Mucosa of stomach (tissue), 1 donor: ENCODE measurements around the gene MKKS.
A peak's percentile ranks its signal among the peaks of the same experiment; 100 is the strongest.

Experiments used
- H3K27me3 ChIP-seq: one replicate; pipeline ENCODE4 v1.7.0; 2013; ENCODE audit warnings: mild to moderate bottlenecking, low read length; ENCODE audit not compliant: control insufficient read depth, insufficient read depth
- H3K36me3 ChIP-seq: one replicate; pipeline ENCODE4 v1.7.0; 2013; ENCODE audit warnings: low read length; ENCODE audit not compliant: control insufficient read depth, insufficient read depth
- H3K4me1 ChIP-seq: one replicate; pipeline ENCODE4 v1.7.0; 2013; ENCODE audit warnings: mild to moderate bottlenecking, low read length; ENCODE audit not compliant: control insufficient read depth, insufficient read depth
- H3K4me3 ChIP-seq: one replicate; pipeline ENCODE4 v1.7.0; 2013; ENCODE audit warnings: low read length
- H3K9ac ChIP-seq: one replicate; pipeline ENCODE4 v1.7.0; 2013; ENCODE audit warnings: mild to moderate bottlenecking, low read length, moderate library complexity
- H3K9me3 ChIP-seq: one replicate; pipeline ENCODE4 v1.7.0; 2013; ENCODE audit warnings: mild to moderate bottlenecking, low read length, moderate library complexity; ENCODE audit not compliant: control insufficient read depth
- donor health status: Pancreatic carcinoma.

MKKS gene

DNA sequence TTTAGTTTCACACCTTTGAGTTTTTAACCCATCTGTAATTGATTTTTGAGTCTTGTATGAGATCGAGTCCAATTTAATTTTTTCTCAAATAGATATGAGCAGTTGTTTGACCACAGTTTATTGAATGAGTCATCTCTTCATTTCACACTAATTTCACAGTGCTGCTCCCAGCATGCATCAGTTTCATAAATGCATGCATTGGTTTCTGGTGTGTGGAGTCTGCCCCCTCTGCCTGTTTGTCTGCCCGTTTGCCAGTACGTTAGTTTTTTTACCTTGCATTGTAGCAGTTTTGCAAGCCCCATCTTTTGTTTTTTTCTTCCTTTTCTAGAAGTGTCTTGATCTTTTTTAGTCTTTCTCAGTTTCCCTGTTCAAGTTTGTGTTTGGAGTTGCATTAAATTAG is 13.0 kb upstream of the MKKS start:
- no peaks in the 10 kb centered on the region for H3K27me3 ChIP-seq
- H3K9me3 ChIP-seq = no peaks in the 10 kb centered on the region
- H3K4me1 ChIP-seq = peaks cover 4% of the 10 kb centered on the region
- no peak overlapping the region for H3K4me3 ChIP-seq
- H3K36me3 ChIP-seq = no peaks in the 10 kb centered on the region
- H3K9ac ChIP-seq = no peak overlapping the region

DNA sequence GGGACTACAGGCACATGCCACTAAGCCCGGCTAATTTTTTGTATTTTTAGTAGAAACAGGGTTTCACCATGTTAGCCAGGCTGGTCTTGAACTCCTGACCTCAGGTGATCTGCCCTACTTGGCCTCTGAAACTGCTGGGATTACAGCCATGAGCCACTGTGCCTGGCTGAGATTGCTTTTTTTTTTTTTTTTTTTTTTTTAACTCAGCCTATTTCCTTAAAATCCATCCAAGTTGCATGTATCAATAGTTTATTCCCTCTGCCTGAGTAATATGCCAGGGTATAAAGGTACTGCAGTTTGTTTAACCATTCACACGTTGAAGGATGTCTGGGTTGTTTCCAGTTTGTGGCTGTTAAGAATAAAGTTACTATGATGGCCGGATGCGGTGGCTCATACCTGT is 11.7 kb upstream of the MKKS start:
- Histone ChIP-seq H3K9me3 (no peaks in the 10 kb centered on the region), H3K27me3 (no peaks in the 10 kb centered on the region), H3K4me3 (no peak overlapping the region), H3K9ac (no peak overlapping the region), H3K36me3 (no peaks in the 10 kb centered on the region), H3K4me1 (peaks cover 4% of the 10 kb centered on the region)

DNA sequence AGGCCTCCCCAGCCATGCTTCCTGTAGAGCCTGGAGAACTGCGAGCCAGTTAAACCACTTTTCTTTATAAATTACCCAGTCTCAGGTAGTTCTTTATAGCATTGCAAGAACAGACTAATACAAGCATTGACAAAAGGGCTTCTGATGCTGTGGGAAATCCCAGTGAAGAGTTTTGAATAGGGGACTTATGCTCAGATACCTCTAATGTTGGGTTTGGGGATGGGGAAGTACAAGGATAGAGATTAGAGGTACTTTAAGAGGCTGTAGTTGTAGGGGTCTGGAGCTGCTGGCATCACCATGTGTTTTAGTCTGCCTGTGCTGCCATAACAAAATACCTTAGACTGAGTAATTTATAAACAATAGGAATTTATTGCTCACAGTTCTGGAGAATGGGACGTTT is 9.9 kb upstream of the MKKS start:
- Histone ChIP-seq H3K9me3 (no peaks in the 10 kb centered on the region), H3K27me3 (no peaks in the 10 kb centered on the region), H3K36me3 (no peaks in the 10 kb centered on the region), H3K4me3 (no peak overlapping the region), H3K4me1 (no peaks in the 10 kb centered on the region), H3K9ac (no peak overlapping the region)

DNA sequence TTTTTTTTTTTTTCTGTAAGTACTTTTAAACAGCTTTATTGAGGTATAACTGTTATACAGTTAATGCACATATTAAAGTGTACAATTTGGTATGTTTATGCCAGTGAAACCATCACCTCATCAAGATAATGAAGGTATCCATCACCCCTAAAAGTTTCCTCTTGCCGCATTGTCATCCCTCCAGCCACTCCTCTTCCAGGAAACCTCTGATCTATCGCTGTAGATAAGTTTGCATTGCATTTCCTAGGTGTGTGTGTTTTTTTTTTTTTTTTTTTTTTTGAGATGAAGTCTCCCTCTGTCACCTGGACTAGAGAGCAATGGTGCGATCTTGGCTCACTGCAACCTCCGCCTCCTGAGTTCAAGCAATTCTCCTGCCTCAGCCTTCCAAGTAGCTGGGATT is 4.2 kb upstream of the MKKS start:
- Histone ChIP-seq H3K4me3 (no peak overlapping the region), H3K27me3 (no peaks in the 10 kb centered on the region), H3K9me3 (no peaks in the 10 kb centered on the region), H3K9ac (no peak overlapping the region), H3K36me3 (no peaks in the 10 kb centered on the region), H3K4me1 (peaks cover under 1% of the 10 kb centered on the region)

DNA sequence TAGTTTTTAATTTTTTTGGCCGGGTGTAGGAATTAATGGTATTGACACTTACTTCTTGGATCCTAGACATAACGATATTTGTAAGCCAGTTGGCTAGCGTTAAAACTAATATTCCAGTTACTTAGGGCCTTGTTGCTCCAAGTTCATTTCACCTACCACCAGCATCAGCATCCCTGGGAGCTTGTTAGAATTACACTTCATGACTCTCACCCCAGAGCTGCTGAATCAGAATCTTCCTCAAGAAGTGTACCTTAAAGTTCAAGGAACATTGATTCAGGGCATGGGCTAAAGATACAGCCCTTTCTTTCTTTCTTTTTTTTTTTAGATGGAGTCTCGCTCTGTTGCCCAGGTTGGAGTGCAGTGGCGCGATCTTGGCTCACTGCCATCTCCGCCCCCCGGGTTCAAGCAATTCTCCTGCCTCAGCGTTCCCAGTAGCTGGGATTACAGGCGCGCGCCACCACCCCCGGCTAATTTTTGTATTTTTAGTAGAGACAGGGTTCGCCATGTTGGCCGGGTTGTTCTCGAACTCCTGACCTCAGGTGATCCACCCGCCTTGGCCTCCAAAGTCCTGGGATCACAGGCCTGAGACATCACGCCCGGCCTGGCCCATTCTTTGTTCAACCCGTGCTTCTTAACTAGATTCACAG is 2.2 kb upstream of the MKKS start:
- H3K9ac ChIP-seq = peak overlapping the region; percentile 90
- no peak overlapping the region for H3K4me3 ChIP-seq
- no peaks in the 10 kb centered on the region for H3K27me3 ChIP-seq
- H3K36me3 ChIP-seq = no peaks in the 10 kb centered on the region
- H3K4me1 ChIP-seq = peaks cover 6% of the 10 kb centered on the region
- H3K9me3 ChIP-seq = no peaks in the 10 kb centered on the region

DNA sequence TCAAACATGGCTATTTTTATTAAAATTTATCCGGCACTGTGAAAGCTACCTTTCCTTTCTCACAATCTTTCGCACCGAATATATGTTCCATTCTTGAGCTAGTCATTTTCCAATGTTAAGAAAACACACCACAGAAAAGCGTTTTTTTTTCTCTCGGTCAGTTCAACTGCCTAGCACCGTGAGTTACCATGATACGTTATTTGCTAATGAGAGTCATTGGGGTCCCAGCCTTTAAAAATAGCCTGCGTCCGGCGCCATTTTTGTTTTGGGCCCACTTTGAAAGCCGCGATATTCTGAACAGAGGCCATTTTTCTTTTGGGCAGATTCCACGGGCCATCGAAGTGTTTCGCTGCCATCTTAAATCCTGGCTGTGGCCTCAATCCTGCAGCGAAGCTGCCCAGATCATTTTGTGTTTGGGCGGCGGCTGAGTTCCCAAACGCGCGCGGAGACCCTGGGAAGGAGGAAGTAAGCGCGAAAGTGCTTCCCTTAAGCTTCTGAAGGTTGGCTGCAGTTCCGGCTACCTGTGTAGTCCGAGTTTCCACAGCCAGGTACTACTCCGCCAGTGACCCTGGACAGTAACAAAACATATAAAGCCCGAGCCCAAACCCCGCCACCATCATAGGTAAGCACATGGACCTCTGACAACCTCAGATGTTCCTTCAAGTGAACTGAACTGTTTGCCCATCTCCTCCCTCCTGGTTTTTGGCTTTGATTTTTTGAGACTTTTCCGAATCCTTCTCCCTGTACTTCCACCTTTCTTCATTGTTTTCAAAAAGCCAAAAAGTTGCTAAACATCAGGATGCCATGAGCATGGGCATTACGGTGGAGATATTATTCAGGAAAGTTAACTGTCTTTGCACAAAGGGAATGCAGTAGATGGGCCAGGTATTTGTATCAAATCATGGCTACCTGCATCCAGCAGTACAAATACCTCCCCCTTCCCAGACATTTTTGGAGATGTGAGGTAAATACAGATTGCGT is 1.1 kb upstream of the MKKS start, which contains the start of gene SLX4IP:
TSS of gene SLX4IP (plus strand) at position 474 of the 981 bp plus-strand sequence. CDS start 22,900 bp downstream, outside the sequence.
- peak within 1 kb of the TSS; percentile 75 for H3K4me3 ChIP-seq
- H3K27me3 ChIP-seq = no peaks in the 10 kb centered on the region
- peak within 1 kb of the TSS; percentile 90 for H3K9ac ChIP-seq
- no peaks in the 10 kb centered on the region for H3K9me3 ChIP-seq
- peaks cover 9% of the 10 kb centered on the region for H3K4me1 ChIP-seq
- H3K36me3 ChIP-seq = no peaks in the 10 kb centered on the region

DNA sequence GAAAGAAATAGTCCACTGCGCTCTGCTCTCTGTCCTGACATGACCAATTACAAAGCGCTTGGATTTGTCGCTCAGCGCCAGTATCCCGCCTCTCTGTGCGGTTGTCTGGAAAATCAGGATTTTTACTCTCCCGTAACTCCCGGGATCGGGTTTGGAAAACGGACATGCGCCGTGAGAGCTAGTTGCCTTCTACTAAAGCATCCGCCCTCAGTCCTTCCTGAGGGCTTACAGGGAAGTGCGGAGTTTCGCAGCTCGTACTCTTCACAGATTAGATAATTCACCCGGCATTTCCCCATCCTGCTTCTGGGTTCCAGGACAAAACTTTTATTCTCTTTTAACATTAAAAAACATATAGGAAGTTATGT is 427 bp upstream of the MKKS start:
- no peaks in the 10 kb centered on the region for H3K9me3 ChIP-seq
- peaks cover 16% of the 10 kb centered on the region for H3K4me1 ChIP-seq
- peak overlapping the region; percentile 75 for H3K4me3 ChIP-seq
- H3K27me3 ChIP-seq = no peaks in the 10 kb centered on the region
- peak overlapping the region; percentile 90 for H3K9ac ChIP-seq
- H3K36me3 ChIP-seq = no peaks in the 10 kb centered on the region

DNA sequence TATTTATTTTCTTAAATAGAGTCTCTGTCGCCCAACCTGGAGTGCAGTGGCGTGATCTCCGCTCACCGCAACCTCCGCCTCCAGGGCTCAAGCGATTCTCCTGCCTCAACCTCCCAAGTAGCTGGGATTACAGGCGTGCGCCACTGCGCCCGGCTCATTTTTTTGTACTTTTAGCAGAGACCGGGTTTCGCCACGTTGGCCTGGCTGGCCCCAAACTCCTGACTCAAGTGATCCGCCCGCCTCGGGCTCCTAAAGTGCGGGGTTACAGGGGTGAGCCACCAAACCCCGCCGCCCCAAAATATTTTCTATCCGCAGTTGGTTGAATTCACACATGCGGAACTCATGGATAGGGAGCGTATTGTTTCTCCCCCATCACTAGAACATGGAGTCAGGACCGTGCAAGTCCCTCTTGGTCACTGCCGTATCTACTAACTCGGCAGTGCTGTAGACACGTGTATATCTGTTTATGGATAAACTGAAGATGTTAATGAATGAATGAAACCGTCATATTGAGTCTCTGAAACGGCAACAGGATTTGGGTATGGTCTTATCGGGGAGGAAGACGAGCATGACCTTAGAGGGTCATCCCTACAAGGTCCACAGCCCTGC is 904 bp downstream of the MKKS start:
- Histone ChIP-seq H3K9me3 (no peaks in the 10 kb centered on the region), H3K9ac (peak overlapping the region; percentile 90), H3K36me3 (no peaks in the 10 kb centered on the region), H3K4me1 (peaks cover 29% of the 10 kb centered on the region), H3K4me3 (peak overlapping the region; percentile 75), H3K27me3 (no peaks in the 10 kb centered on the region)

DNA sequence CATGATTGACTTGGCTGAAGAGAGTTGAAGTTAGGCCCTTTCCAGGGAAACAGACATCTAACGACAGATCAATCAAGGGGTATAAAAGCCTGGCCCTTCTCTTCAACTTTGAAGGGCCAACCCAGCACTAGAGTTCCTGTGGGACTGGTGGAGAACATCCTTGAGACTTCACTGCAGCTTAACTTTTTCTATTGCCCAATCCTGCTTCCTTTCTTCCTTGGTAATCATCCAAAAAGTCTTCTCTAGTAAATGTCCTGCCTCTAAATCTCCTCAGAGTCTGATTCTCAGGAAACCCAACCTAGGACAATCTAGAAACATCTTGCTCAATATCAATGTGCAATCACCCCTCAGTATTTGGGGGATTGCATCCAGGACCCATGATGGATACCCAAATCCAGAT is 1.9 kb downstream of the MKKS start:
- Histone ChIP-seq H3K4me3 (no peak overlapping the region), H3K4me1 (peaks cover 29% of the 10 kb centered on the region), H3K36me3 (no peaks in the 10 kb centered on the region), H3K27me3 (no peaks in the 10 kb centered on the region), H3K9ac (no peak overlapping the region), H3K9me3 (no peaks in the 10 kb centered on the region)

DNA sequence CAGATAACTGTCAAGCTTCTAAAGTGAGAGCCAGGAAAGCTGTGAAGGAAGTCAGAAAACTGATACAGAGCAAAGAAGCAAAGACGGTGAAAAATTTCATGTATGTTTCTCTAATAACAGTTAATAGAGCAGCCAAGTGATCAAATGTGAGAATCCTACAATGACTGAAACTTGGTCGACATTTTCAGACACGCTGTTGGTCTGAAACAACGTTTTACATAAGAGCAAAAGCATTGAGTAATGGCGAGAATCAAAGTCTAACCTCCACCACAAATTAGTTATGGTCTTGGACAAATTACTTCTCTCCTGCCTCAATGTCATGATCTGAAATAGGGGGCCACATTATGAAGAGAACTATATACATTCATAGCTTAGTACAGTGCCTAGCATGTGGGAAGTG is 3.3 kb downstream of the MKKS start:
- H3K4me1 ChIP-seq = peaks cover 29% of the 10 kb centered on the region
- H3K27me3 ChIP-seq = no peaks in the 10 kb centered on the region
- H3K9me3 ChIP-seq = no peaks in the 10 kb centered on the region
- no peaks in the 10 kb centered on the region for H3K36me3 ChIP-seq
- H3K9ac ChIP-seq = no peak overlapping the region
- H3K4me3 ChIP-seq = no peak overlapping the region

DNA sequence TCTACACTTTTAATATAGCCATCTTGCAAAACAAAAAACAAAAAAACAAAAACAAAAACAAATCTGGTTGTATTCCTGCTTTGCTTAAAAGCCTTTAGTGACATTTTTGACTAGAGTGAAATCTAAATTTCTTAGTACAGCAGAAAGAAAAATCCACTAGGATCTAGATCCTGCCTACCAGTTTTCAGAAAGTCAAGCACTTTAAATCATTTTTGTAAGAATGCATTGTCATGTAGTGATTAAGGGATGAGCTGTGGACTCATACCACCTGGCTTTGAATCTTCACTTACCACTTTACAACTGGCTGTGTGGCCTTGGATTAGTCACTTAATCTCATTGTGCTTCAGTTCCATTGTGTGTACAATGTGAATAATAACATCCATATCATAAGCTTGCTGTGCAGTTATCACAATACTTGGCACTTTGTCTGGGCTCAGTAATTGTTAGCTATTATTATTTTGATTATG is 4.0 kb downstream of the MKKS start:
- no peak overlapping the region for H3K9ac ChIP-seq

DNA sequence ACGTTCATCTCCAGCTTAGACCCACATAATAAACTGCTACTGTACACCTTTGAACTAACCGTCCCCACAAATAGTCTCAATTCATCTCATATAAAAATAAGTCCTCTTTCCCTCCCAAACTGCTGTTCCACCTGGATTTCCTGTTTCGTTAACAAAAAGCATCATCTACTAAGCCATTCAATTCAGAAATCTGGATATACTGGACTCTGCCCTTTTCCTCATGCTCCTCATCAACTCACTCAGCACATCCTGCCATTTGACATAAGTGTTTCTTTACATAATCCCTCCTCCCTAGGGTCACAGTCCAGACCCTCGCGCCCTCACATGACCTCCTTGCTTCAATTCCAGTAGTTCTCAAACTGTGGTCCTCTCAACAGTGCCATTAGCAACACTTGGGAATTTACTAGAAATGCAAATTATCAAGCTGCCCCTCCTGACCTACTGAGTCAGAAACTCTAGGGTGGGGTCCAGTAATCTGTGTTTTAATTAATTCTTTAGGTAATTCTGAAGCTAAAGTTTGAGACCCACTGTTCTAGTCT is 4.5 kb downstream of the MKKS start:
- no peak overlapping the region for H3K4me3 ChIP-seq
- H3K9ac ChIP-seq = no peak overlapping the region
- H3K36me3 ChIP-seq = no peaks in the 10 kb centered on the region
- H3K4me1 ChIP-seq = peaks cover 29% of the 10 kb centered on the region
- H3K9me3 ChIP-seq = no peaks in the 10 kb centered on the region
- H3K27me3 ChIP-seq = no peaks in the 10 kb centered on the region

More for the DNA sequence above, 4.0 kb downstream of the MKKS start:
- Histone ChIP-seq H3K4me1 (peaks cover 29% of the 10 kb centered on the region), H3K4me3 (no peak overlapping the region), H3K9me3 (no peaks in the 10 kb centered on the region), H3K36me3 (no peaks in the 10 kb centered on the region), H3K27me3 (no peaks in the 10 kb centered on the region)
